DND-41 (cell line): ENCODE measurements around the gene LCA5L.

Experiments
- ATAC-seq: fragments of 200-7000 bp; cut with Tn5 transposase; 3 replicates; pipeline ENCODE4 v1.9.1; 2021; ENCODE audit warnings: low read depth; ENCODE audit not compliant: insufficient read depth
- DNase-seq: peaks from one replicate; pipeline ENCODE4 v3.0.0-alpha.2; 2020
- H2AFZ ChIP-seq: 2 replicates; pipeline ENCODE4 v1.6.0; 2012; ENCODE audit warnings: low read depth, low read length
- H3K27ac ChIP-seq: 2 replicates; pipeline ENCODE4 v1.5.1; 2012; ENCODE audit warnings: low read length, inconsistent platforms
- H3K27me3 ChIP-seq: fragments of 200-600 bp; sonication (generic); 2 replicates; pipeline ENCODE4 v1.6.0; 2012; ENCODE audit warnings: low read length, mild to moderate bottlenecking, inconsistent platforms; ENCODE audit not compliant: insufficient read depth, poor library complexity
- H3K36me3 ChIP-seq: 2 replicates; pipeline ENCODE4 v1.5.1; 2012; ENCODE audit warnings: low read length, inconsistent platforms; ENCODE audit not compliant: insufficient read depth
- H3K4me1 ChIP-seq: 2 replicates; pipeline ENCODE4 v1.5.1; 2012; ENCODE audit warnings: mild to moderate bottlenecking, low read length; ENCODE audit not compliant: insufficient read depth
- H3K4me2 ChIP-seq: 2 replicates; pipeline ENCODE4 v1.6.0; 2012; ENCODE audit warnings: mild to moderate bottlenecking, moderate library complexity, low read length, inconsistent platforms; ENCODE audit not compliant: insufficient read depth
- H3K4me3 ChIP-seq, 2 experiments: fragments of 200-600 bp in 1 of 2; shearing (Covaris generic) in 1 of 2; 2 replicates each; pipeline ENCODE4 v1.5.1; 2012 to 2016; ENCODE audit warnings: inconsistent platforms in 2 of 2, low read length in 2 of 2, mild to moderate bottlenecking in 2 of 2, low read depth in 1 of 2, moderate library complexity in 1 of 2
- H3K79me2 ChIP-seq: 2 replicates; pipeline ENCODE4 v1.6.0; 2012; ENCODE audit warnings: low read length, inconsistent platforms; ENCODE audit not compliant: insufficient read depth
- H3K9ac ChIP-seq: 2 replicates; pipeline ENCODE4 v1.6.0; 2012; ENCODE audit warnings: low read depth, mild to moderate bottlenecking, inconsistent platforms, low read length, moderate library complexity
- H3K9me3 ChIP-seq: 2 replicates; pipeline ENCODE4 v1.5.1; 2012; ENCODE audit warnings: low read length, moderate library complexity, mild to moderate bottlenecking, inconsistent platforms; ENCODE audit not compliant: insufficient read depth, severe bottlenecking
- H4K20me1 ChIP-seq: 2 replicates; pipeline ENCODE4 v1.6.0; 2012; ENCODE audit warnings: low read length; ENCODE audit not compliant: insufficient read depth
- EZH2 ChIP-seq: IDR thresholded peaks from 3 replicates; pipeline ENCODE4 v1.6.1; 2012; ENCODE audit warnings: borderline replicate concordance, low read depth, mild to moderate bottlenecking, moderate library complexity, low read length, inconsistent platforms; ENCODE audit not compliant: severe bottlenecking
- TF ChIP-seq, protein P1 (sequence below): IDR thresholded peaks from 2 replicates; pipeline ENCODE4 v1.5.1; 2012; ENCODE audit warnings: borderline replicate concordance, low read length, moderate library complexity, mild to moderate bottlenecking; ENCODE audit not compliant: poor library complexity, severe bottlenecking; ENCODE audit errors: extremely low read depth

LCA5L gene

DNA sequence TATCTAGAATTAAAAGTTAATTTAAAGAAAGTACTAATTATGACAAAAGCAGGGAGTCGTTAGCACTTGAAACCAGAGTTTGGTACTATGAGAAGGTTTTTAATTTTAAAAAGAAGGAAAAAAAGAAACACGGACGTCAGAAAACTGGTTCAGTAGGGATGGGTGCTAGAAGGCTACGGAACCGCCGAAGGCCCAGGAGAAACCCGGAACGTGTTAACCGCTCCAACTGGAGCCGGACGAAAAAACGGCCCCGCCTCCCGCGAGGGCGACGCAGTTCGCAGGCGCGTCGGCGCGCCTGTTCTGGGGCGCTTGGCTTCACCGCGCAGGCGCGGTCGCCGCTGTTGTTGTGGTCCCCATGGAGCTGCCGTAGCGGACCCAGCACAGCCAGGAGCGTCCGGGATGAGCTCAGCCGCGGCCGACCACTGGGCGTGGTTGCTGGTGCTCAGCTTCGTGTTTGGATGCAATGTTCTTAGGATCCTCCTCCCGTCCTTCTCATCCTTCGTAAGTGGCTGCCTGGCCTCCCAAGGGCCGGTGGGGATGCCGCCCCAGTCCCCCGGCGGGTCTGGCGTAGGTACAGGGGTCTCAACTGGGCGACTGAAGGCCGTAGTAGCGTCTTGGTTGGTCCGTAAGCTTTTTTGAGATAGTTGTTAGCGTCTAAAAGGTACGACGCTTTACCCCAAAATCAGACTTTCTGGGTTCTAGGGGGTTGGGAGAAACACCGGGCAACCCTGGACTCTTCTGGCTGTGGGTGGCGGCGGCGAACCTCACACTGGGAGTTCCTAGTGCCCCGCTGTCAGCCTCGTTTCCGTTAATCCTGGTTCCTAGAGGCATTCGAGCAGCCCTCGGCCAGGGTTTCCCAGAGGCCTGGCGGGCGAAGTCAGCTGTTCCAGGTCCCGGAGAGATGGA, 65.3 kb downstream of the LCA5L start:
- no peak for TF ChIP-seq EZH2
- TF ChIP-seq, protein P1, sequence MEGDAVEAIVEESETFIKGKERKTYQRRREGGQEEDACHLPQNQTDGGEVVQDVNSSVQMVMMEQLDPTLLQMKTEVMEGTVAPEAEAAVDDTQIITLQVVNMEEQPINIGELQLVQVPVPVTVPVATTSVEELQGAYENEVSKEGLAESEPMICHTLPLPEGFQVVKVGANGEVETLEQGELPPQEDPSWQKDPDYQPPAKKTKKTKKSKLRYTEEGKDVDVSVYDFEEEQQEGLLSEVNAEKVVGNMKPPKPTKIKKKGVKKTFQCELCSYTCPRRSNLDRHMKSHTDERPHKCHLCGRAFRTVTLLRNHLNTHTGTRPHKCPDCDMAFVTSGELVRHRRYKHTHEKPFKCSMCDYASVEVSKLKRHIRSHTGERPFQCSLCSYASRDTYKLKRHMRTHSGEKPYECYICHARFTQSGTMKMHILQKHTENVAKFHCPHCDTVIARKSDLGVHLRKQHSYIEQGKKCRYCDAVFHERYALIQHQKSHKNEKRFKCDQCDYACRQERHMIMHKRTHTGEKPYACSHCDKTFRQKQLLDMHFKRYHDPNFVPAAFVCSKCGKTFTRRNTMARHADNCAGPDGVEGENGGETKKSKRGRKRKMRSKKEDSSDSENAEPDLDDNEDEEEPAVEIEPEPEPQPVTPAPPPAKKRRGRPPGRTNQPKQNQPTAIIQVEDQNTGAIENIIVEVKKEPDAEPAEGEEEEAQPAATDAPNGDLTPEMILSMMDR, result no peak
- Histone ChIP-seq H3K79me2 (peaks cover 36% of the 10 kb centered on the region), H2AFZ (peak overlapping the region; percentile 100), H3K4me3 (peak overlapping the region; percentile 100), H3K27ac (peak overlapping the region; percentile 83), H4K20me1 (no peaks in the 10 kb centered on the region; the same call in 1 of the 2 replicates), H3K9ac (peak overlapping the region; percentile 94), H3K9me3 (no peaks in the 10 kb centered on the region), H3K4me1 (peaks cover 26% of the 10 kb centered on the region), H3K27me3 (no peaks in the 10 kb centered on the region), H3K4me2 (peak overlapping the region; percentile 87), H3K36me3 (peaks cover 9% of the 10 kb centered on the region; the same call in 1 of the 2 replicates)
- peak; percentile 93 for DNase-seq
- peak; percentile 99 for ATAC-seq

- Histone ChIP-seq H3K4me2 (no peak overlapping the region), H2AFZ (peak overlapping the region; percentile 43; the same call in 1 of the 2 replicates)
Observed at GRCh38 chr21:39377444-39378050, 68.0 kb downstream of the LCA5L start.

DNA sequence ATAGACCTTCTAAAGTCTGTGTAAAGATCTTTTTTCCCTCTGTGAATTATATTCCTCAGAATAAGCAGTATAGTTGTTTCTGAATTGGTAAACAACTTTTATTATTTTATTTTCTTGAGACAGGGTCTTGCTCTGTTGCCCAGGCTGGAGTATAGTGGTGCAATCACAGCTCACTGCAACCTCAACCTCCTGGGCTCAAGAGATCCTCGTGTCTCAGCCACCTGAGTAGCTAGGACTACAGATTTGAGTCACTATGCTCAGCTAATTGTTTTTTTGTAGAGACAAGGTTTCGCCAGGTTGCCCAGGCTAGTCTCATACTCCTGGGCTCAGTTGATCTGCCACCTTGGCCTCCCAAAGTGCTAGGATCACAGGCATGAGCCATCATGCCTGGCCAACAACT, 70.1 kb downstream of the LCA5L start:
- Histone ChIP-seq H2AFZ (no peak overlapping the region), H3K9me3 (no peaks in the 10 kb centered on the region), H4K20me1 (no peaks in the 10 kb centered on the region), H3K9ac (no peak overlapping the region), H3K27me3 (peaks cover 7% of the 10 kb centered on the region), H3K4me1 (peaks cover 8% of the 10 kb centered on the region), H3K4me3 (no peak overlapping the region), H3K27ac (no peak overlapping the region), H3K79me2 (peaks cover 6% of the 10 kb centered on the region), H3K36me3 (peaks cover 3% of the 10 kb centered on the region; the same call in 1 of the 2 replicates), H3K4me2 (no peak overlapping the region)
- no peak for ATAC-seq
- TF ChIP-seq, protein P1, result no peak
- TF ChIP-seq EZH2, result no peak
- no peak for DNase-seq

More at GRCh38 chr21:39377444-39378050, 68.0 kb downstream of the LCA5L start:
- peaks cover 2% of the 10 kb centered on the region for H3K27me3 ChIP-seq
- ATAC-seq (no peak), DNase-seq (no peak)
- H3K79me2 ChIP-seq, result peaks cover 27% of the 10 kb centered on the region
- TF ChIP-seq, protein P1, result no peak
- no peak for TF ChIP-seq EZH2
- no peaks in the 10 kb centered on the region for H3K9me3 ChIP-seq
- H3K27ac ChIP-seq, result no peak overlapping the region
- H3K4me1 ChIP-seq, result peaks cover 26% of the 10 kb centered on the region
- peaks cover 3% of the 10 kb centered on the region; the same call in 1 of the 2 replicates for H3K36me3 ChIP-seq
- H3K4me3 ChIP-seq, result no peak overlapping the region
- H4K20me1 ChIP-seq, result no peaks in the 10 kb centered on the region; the same call in 1 of the 2 replicates
- H3K9ac ChIP-seq, result no peak overlapping the region
